ENCODE data around the gene BEX3. TPM values are rescaled to one million over a fixed set of nuclear protein-coding genes. Genes with fewer than 3 reads are reported as not detected.

BEX3 gene
- total RNA-seq, 2 donors from 2014 or later: 595 to 651 TPM

DNA sequence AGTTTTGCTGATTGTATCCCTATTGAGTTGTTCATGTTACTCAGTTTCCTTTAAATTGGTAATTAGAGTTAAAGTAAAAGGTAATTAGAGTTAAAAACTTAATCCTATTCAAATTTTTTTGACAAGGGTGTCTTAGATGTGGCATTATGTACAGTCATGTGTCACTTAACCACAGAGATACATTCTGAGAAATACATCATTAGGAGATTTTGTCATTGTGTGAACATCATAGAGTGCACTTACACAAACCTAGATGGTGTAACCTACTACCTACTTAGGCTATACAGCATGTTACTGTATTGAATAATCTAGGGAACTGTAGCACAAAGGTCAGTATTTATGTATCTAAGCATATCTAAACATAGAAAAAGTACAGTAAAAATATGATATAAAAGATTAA lies 39.2 kb downstream of the BEX3 start:
- Mint-ChIP-seq H3K4me3 (no peak overlapping the region), H3K27ac (no peak overlapping the region), H3K4me1 (peaks cover 36% of the 10 kb centered on the region), H3K36me3 (ENCODE audit: low read depth) (peaks cover 26% of the 10 kb centered on the region), H3K9me3 (peaks cover 27% of the 10 kb centered on the region), H3K27me3 (ENCODE audit: insufficient read depth) (peaks cover 14% of the 10 kb centered on the region)
- H3K27me3 ChIP-seq (ENCODE audit: control insufficient read depth, insufficient read depth, low read length, poor library complexity, severe bottlenecking): no peaks in the 10 kb centered on the region
- no peaks in the 10 kb centered on the region for H3K9me3 ChIP-seq (ENCODE audit: control insufficient read depth, low read length)
- no peak overlapping the region for H3K4me3 ChIP-seq (ENCODE audit: low read length)
- no peak for DNase-seq
- peaks cover 3% of the 10 kb centered on the region for H3K4me1 ChIP-seq (ENCODE audit: control insufficient read depth, insufficient read depth, low read length)
- TF ChIP-seq, protein P1, sequence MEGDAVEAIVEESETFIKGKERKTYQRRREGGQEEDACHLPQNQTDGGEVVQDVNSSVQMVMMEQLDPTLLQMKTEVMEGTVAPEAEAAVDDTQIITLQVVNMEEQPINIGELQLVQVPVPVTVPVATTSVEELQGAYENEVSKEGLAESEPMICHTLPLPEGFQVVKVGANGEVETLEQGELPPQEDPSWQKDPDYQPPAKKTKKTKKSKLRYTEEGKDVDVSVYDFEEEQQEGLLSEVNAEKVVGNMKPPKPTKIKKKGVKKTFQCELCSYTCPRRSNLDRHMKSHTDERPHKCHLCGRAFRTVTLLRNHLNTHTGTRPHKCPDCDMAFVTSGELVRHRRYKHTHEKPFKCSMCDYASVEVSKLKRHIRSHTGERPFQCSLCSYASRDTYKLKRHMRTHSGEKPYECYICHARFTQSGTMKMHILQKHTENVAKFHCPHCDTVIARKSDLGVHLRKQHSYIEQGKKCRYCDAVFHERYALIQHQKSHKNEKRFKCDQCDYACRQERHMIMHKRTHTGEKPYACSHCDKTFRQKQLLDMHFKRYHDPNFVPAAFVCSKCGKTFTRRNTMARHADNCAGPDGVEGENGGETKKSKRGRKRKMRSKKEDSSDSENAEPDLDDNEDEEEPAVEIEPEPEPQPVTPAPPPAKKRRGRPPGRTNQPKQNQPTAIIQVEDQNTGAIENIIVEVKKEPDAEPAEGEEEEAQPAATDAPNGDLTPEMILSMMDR (conservative IDR thresholded peaks at IDR 0.05): no peak
- no peaks in the 10 kb centered on the region for H3K36me3 ChIP-seq (ENCODE audit: control insufficient read depth, insufficient read depth, low read length)
- no peak overlapping the region for H3K27ac ChIP-seq (ENCODE audit: low read depth, low read length)
- no peak overlapping the region for H3K9ac ChIP-seq (ENCODE audit: extremely low read depth, low read length, poor library complexity, severe bottlenecking)

DNA sequence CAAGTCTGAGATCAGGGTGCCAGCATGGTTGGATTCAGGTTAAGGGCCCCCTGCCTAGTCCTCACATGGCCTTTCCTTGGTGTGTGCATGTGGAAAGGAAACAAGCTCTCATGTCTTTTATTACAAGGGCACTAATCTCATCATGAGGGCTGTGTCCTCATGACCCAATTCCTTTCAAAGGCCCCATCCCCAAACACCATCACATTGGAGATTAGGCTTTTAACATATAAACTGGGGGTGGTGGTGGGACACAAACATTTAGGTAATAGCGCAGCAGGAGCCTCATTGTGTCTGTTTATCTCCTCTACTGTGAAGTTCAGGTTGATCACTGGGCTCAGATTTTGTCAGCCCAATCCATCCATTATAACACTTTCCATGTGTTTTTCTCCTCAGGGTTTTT lies 41.0 kb downstream of the BEX3 start:
- H3K4me3 Mint-ChIP-seq: peak overlapping the region; percentile 21
- peaks cover 36% of the 10 kb centered on the region for H3K4me1 Mint-ChIP-seq
- Histone ChIP-seq H3K4me1 (ENCODE audit: control insufficient read depth, insufficient read depth, low read length) (peaks cover 3% of the 10 kb centered on the region), H3K36me3 (ENCODE audit: control insufficient read depth, insufficient read depth, low read length) (no peaks in the 10 kb centered on the region), H3K27ac (ENCODE audit: low read depth, low read length) (no peak overlapping the region), H3K9me3 (ENCODE audit: control insufficient read depth, low read length) (no peaks in the 10 kb centered on the region), H3K9ac (ENCODE audit: extremely low read depth, low read length, poor library complexity, severe bottlenecking) (no peak overlapping the region), H3K27me3 (ENCODE audit: control insufficient read depth, insufficient read depth, low read length, poor library complexity, severe bottlenecking) (no peaks in the 10 kb centered on the region), H3K4me3 (ENCODE audit: low read length) (no peak overlapping the region)
- peak overlapping the region; percentile 49 for H3K27ac Mint-ChIP-seq
- H3K9me3 Mint-ChIP-seq: peaks cover 33% of the 10 kb centered on the region
- peak; percentile 68 for DNase-seq
- 57% methylated on average over 1 of the region's 1 CpG; no CpG with 5 or more reads in 1 of the 2 experiments for WGBS, 2 experiments (ENCODE audit: insufficient coverage in 1 of 2, insufficient read length in 1 of 2)
- peaks cover 30% of the 10 kb centered on the region for H3K36me3 Mint-ChIP-seq (ENCODE audit: low read depth)
- H3K27me3 Mint-ChIP-seq (ENCODE audit: insufficient read depth): peaks cover 14% of the 10 kb centered on the region
- TF ChIP-seq, protein P1 (conservative IDR thresholded peaks at IDR 0.05): no peak

DNA sequence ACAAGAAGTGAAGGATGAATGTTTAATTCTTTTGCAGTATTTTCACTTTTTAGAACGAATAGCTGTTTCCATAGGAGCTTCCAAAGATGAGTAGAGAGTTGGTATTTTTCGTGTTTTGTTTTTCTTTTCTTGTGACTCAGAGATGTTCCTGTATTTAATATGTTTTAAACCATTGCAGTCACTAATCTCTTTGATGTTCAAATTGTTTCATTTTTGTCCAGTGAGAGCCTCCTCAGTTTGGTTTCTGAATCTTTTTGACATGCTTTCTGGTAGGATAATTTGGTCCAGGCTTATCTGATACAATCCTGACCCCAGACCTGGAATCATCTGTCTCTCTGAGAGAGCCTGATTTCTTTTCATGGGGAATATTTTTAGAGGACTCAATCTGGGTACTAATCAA lies 41.6 kb downstream of the BEX3 start:
- Mint-ChIP-seq H3K27ac (no peak overlapping the region), H3K9me3 (peaks cover 32% of the 10 kb centered on the region), H3K4me1 (peaks cover 36% of the 10 kb centered on the region), H3K27me3 (ENCODE audit: insufficient read depth) (peaks cover 9% of the 10 kb centered on the region), H3K36me3 (ENCODE audit: low read depth) (peaks cover 29% of the 10 kb centered on the region), H3K4me3 (no peak overlapping the region)
- Histone ChIP-seq H3K4me3 (ENCODE audit: low read length) (no peak overlapping the region), H3K27ac (ENCODE audit: low read depth, low read length) (no peak overlapping the region), H3K9me3 (ENCODE audit: control insufficient read depth, low read length) (no peaks in the 10 kb centered on the region), H3K36me3 (ENCODE audit: control insufficient read depth, insufficient read depth, low read length) (no peaks in the 10 kb centered on the region), H3K9ac (ENCODE audit: extremely low read depth, low read length, poor library complexity, severe bottlenecking) (no peak overlapping the region), H3K4me1 (ENCODE audit: control insufficient read depth, insufficient read depth, low read length) (peaks cover 3% of the 10 kb centered on the region), H3K27me3 (ENCODE audit: control insufficient read depth, insufficient read depth, low read length, poor library complexity, severe bottlenecking) (no peaks in the 10 kb centered on the region)
- 64 to 100% methylated on average over 1 of the region's 2 CpGs for WGBS, 2 experiments (ENCODE audit: insufficient coverage in 1 of 2, insufficient read length in 1 of 2)
- no peak for DNase-seq
- TF ChIP-seq, protein P1 (conservative IDR thresholded peaks at IDR 0.05): no peak

Measured in endodermal cell (in vitro differentiated cells).